Retinal pigment epithelial cell (primary cell): ENCODE measurements around the gene LYST.

Source experiments
- DNase-seq: peaks from one replicate; pipeline ENCODE4 v3.0.0-alpha.2; 2010; ENCODE audit warnings: low read depth
- H3K4me3 ChIP-seq: 2 replicates; pipeline ENCODE4 v1.5.1; 2011; ENCODE audit warnings: mild to moderate bottlenecking, low read length, control low read depth, moderate library complexity
- CTCF ChIP-seq: conservative IDR thresholded peaks from 2 replicates; pipeline ENCODE4 v1.5.1; 2011; ENCODE audit warnings: low read depth, low read length, control low read depth, inconsistent platforms

The LYST gene

GRCh38 chr1:235865565-235866204 lies 1.0 kb downstream of the LYST start:
- no peak for DNase-seq
- peak overlapping the region; percentile 59 for H3K4me3 ChIP-seq
- TF ChIP-seq CTCF: no peak

- no peak for DNase-seq
- no peak for TF ChIP-seq CTCF
- H3K4me3 ChIP-seq: no peak overlapping the region
Measured at GRCh38 chr1:235864931-235865525, 1.7 kb downstream of the LYST start.

GRCh38 chr1:235864469-235864868 lies 2.2 kb downstream of the LYST start:
- DNase-seq: no peak
- H3K4me3 ChIP-seq: no peak overlapping the region
- TF ChIP-seq CTCF: no peak

- no peak for TF ChIP-seq CTCF
- H3K4me3 ChIP-seq: no peak overlapping the region
- DNase-seq: no peak
Measured at GRCh38 chr1:235863699-235864093, 3.0 kb downstream of the LYST start.

GRCh38 chr1:235861857-235862256 lies 4.8 kb downstream of the LYST start:
- TF ChIP-seq CTCF: no peak
- no peak overlapping the region for H3K4me3 ChIP-seq
- DNase-seq: no peak

- no peak overlapping the region for H3K4me3 ChIP-seq
- DNase-seq: no peak
- TF ChIP-seq CTCF: no peak
Measured at GRCh38 chr1:235860829-235861228, 5.9 kb downstream of the LYST start.

- DNase-seq: no peak
- H3K4me3 ChIP-seq: no peak overlapping the region
- TF ChIP-seq CTCF: no peak
Measured at GRCh38 chr1:235859789-235860188, 6.9 kb downstream of the LYST start.
